OCI-LY7 (cell line): Measurements from ENCODE around the gene PRKCI. TPM values are rescaled to one million over a fixed set of nuclear protein-coding genes. Genes with fewer than 3 reads are reported as not detected.
"Not testable (repeated sequence)": the region's sequence is repeated elsewhere in the genome, so short reads cannot be mapped to it uniquely, and the experiment has no call there.

Experiments
- BruUV-seq: library from RNA; stranded (reverse); fragments of 400-500 nt; replicated peaks from 2 replicates; lab custom pipeline; 2021; lab: Mats Ljungman, UMichigan
- CTCF ChIA-PET: fragments of 300-600 bp; sonication (Branson Sonifier 250); formaldehyde crosslinking; loops from one replicate; lab custom pipeline; 2022; ENCODE audit warnings: antibody characterized with exemption; ENCODE audit not compliant: unreplicated experiment; lab: Charles Lee
- POLR2A ChIA-PET: fragments of 300-600 bp; sonication (Branson Sonifier 250); formaldehyde crosslinking; loops from one replicate; lab custom pipeline; 2022; ENCODE audit warnings: antibody characterized with exemption; lab: Charles Lee
- DNase-seq: peaks from one replicate; pipeline ENCODE4 v3.0.0-alpha.2; 2015; ENCODE audit warnings: low spot score
- H2AFZ ChIP-seq: fragments of 200-600 bp; sonication (generic), shearing (Covaris generic); 2 replicates; pipeline ENCODE4 v1.6.1; 2014; ENCODE audit warnings: mild to moderate bottlenecking, antibody characterized with exemption, low read length, moderate library complexity
- H3K27ac ChIP-seq: fragments of 200-600 bp; sonication (generic); 2 replicates; pipeline ENCODE4 v1.5.1; 2014; ENCODE audit warnings: mixed run types, low read depth, mild to moderate bottlenecking, moderate library complexity, low read length, inconsistent platforms; ENCODE audit not compliant: poor library complexity, severe bottlenecking
- H3K36me3 ChIP-seq: fragments of 200-600 bp; sonication (generic); 2 replicates; pipeline ENCODE4 v1.6.1; 2014; ENCODE audit warnings: mild to moderate bottlenecking, antibody characterized with exemption, low read length, moderate library complexity, mixed read lengths; ENCODE audit not compliant: insufficient read depth
- H3K4me1 ChIP-seq: fragments of 200-600 bp; sonication (generic); 2 replicates; pipeline ENCODE4 v1.5.1; 2014; ENCODE audit warnings: mild to moderate bottlenecking, low read length; ENCODE audit not compliant: insufficient read depth, poor library complexity, severe bottlenecking
- H3K4me2 ChIP-seq: fragments of 200-600 bp; sonication (generic); 2 replicates; pipeline ENCODE4 v1.6.1; 2014; ENCODE audit warnings: mild to moderate bottlenecking, low read length
- H3K4me3 ChIP-seq: fragments of 200-600 bp; sonication (generic); 2 replicates; pipeline ENCODE4 v1.5.1; 2014; ENCODE audit warnings: mild to moderate bottlenecking, low read depth, low read length; ENCODE audit not compliant: poor library complexity, severe bottlenecking
- H3K79me2 ChIP-seq: fragments of 200-600 bp; sonication (generic); 2 replicates; pipeline ENCODE4 v1.6.1; 2016; ENCODE audit warnings: low read depth, mild to moderate bottlenecking, low read length, moderate library complexity, mixed read lengths; ENCODE audit not compliant: insufficient read depth
- H3K9me2 ChIP-seq: fragments of 200-600 bp; sonication (generic); 2 replicates; pipeline ENCODE4 v1.6.1; 2016; ENCODE audit warnings: mild to moderate bottlenecking, low read length, mixed read lengths; ENCODE audit not compliant: insufficient read depth
- H3K9me3 ChIP-seq: fragments of 200-600 bp; sonication (generic); 2 replicates; pipeline ENCODE4 v1.6.1; 2014; ENCODE audit warnings: mild to moderate bottlenecking, mixed run types, low read length, mixed read lengths
- H4K20me1 ChIP-seq: fragments of 200-600 bp; sonication (generic); 2 replicates; pipeline ENCODE4 v1.6.1; 2014; ENCODE audit warnings: mild to moderate bottlenecking, antibody characterized with exemption, low read length, moderate library complexity, mixed read lengths; ENCODE audit not compliant: insufficient read depth
- CTCF ChIP-seq: fragments of 200-600 bp; sonication (generic); conservative IDR thresholded peaks from 2 replicates; pipeline ENCODE4 v1.5.1; 2014; ENCODE audit warnings: mild to moderate bottlenecking, antibody characterized with exemption, low read length, moderate library complexity, mixed read lengths
- EZH2phosphoT487 ChIP-seq: fragments of 200-600 bp; sonication (generic); IDR thresholded peaks from 2 replicates; pipeline ENCODE4 v1.6.1; 2018; ENCODE audit warnings: low read depth, borderline replicate concordance, mild to moderate bottlenecking, mixed run types, antibody characterized with exemption, low read length, moderate library complexity, mixed read lengths
- intact Hi-C: fragments of 100-400 bp; cut with micrococcal nuclease; formaldehyde crosslinking; loops from one replicate; pipeline ENCODE4 v1.10.0; 2022; ENCODE audit not compliant: unreplicated experiment
- total RNA-seq, 2 experiments: library from RNA; depleted of rRNA in 1 of 2; stranded (reverse); fragments of >200 nt in 1 of 2; shearing (Covaris generic) in 1 of 2; gene quantifications; 2 replicates each; pipeline ENCODE4 v1.2.3, GENCODE V29; 2014 to 2022

The PRKCI gene
- total RNA-seq, 2 experiments from 2014 or later, result 27.6 to 36.2 TPM

GRCh38 chr3:170205302-170205701 is 16.9 kb upstream of the PRKCI start:
- no peaks in the 10 kb centered on the region for H3K4me1 ChIP-seq
- no TSS peak for BruUV-seq
- no peaks in the 10 kb centered on the region for H3K36me3 ChIP-seq
- ChIA-PET POLR2A (interaction anchor here (0.7 kb wide), 1 partner anchor 69 kb away, joined by 6 read pairs; no protein-coding TSS in a partner anchor), CTCF (no interaction called here)
- no peaks in the 10 kb centered on the region for H3K9me2 ChIP-seq
- no peak for DNase-seq
- H2AFZ ChIP-seq, result no peak overlapping the region; the same call in 1 of the 2 replicates
- TF ChIP-seq EZH2phosphoT487 (no peak), CTCF (no peak)
- H3K4me2 ChIP-seq, result no peak overlapping the region
- H4K20me1 ChIP-seq, result no peaks in the 10 kb centered on the region
- no peaks in the 10 kb centered on the region for H3K9me3 ChIP-seq
- no peaks in the 10 kb centered on the region for H3K79me2 ChIP-seq
- intact Hi-C loops, result no loop called here
- no peak overlapping the region for H3K27ac ChIP-seq
- H3K4me3 ChIP-seq, result no peak overlapping the region

GRCh38 chr3:170206164-170206762 is 16.0 kb upstream of the PRKCI start:
- CTCF ChIA-PET, H2AFZ ChIP-seq, H3K79me2 ChIP-seq, H4K20me1 ChIP-seq, H3K4me1 ChIP-seq, DNase-seq, H3K9me3 ChIP-seq, H3K27ac ChIP-seq, H3K9me2 ChIP-seq, BruUV-seq, intact Hi-C loops, H3K36me3 ChIP-seq, H3K4me3 ChIP-seq, H3K4me2 ChIP-seq: not testable (repeated sequence)
- POLR2A ChIA-PET, result interaction anchor here (0.5 to 0.7 kb wide), 3 partner anchors 70 to 238 kb away, joined by 3 to 6 read pairs (median 6); no protein-coding TSS in a partner anchor

GRCh38 chr3:170207717-170208116 is 14.5 kb upstream of the PRKCI start:
- H3K4me2 ChIP-seq, result no peak overlapping the region
- H3K36me3 ChIP-seq, result no peaks in the 10 kb centered on the region
- H3K4me3 ChIP-seq, result no peak overlapping the region
- no peak for TF ChIP-seq EZH2phosphoT487
- no peak for TF ChIP-seq CTCF
- ChIA-PET POLR2A (no interaction called here), CTCF (no interaction called here)
- intact Hi-C loops, result no loop called here
- no peaks in the 10 kb centered on the region for H3K9me2 ChIP-seq
- no peaks in the 10 kb centered on the region for H3K4me1 ChIP-seq
- no peaks in the 10 kb centered on the region for H4K20me1 ChIP-seq
- H3K9me3 ChIP-seq, result peaks cover 8% of the 10 kb centered on the region
- BruUV-seq, result no TSS peak
- H3K79me2 ChIP-seq, result no peaks in the 10 kb centered on the region
- no peak overlapping the region for H2AFZ ChIP-seq
- H3K27ac ChIP-seq, result no peak overlapping the region
- no peak for DNase-seq
